Stimulated activated CD4-positive, alpha-beta T cell treated with anti-CD3 and anti-CD28 coated beads, Interleukin-2, amount 100 ng/mL, for 4 hours (primary cell): ENCODE measurements around the gene PSAPL1.

Experiments used
- DNase-seq: peaks from one replicate; pipeline ENCODE4 v3.0.0-alpha.2; 2020; ENCODE audit warnings: low read depth

PSAPL1 gene

GRCh38 chr4:7418131-7418943 is 16.4 kb downstream of the PSAPL1 start:
- no peak for DNase-seq

GRCh38 chr4:7417639-7418038 is 17.1 kb downstream of the PSAPL1 start:
- DNase-seq = no peak

- DNase-seq = no peak
These were observed 17.8 kb downstream of the PSAPL1 start for GRCh38 chr4:7416745-7417432.

DNA sequence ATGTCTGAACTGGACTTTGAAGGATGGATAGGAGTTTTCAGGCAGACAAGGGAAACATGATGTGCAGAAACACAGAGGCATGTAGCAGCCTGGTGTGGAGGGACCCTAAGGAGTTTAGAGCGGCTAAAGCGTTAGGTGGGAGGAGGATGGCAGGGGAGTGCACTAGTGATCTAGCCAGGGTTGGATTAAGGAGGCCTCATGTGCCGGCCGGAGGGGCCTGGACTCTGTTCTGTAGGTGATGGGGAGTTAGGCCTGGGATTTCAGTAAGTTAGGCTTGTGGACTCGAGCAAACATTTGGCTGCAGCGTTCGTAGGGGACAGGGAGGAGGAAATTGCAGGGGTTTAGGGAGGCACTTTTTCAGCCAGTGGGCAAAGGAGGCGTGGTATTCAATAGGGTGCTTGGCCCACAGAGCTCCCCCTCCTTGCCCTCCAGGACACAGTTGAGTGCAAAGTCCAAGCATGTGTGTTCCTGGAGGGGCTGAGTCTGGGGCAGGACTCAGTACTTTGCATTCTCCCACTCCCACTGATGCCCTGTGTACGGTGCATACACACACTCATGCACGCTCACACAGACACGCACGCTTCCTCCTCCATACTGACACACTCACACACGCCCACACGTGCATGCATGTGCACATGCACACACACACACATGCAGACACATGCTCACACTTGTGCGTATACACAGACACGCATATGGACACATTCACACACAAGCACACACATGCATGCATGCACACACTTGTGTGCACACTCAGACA is 18.6 kb downstream of the PSAPL1 start:
- DNase-seq = no peak

GRCh38 chr4:7414736-7415510 is 19.8 kb downstream of the PSAPL1 start:
- no peak for DNase-seq

GRCh38 chr4:7414046-7414445 is 20.7 kb downstream of the PSAPL1 start:
- DNase-seq = no peak

GRCh38 chr4:7412554-7412912 is 22.2 kb downstream of the PSAPL1 start:
- no peak for DNase-seq

- DNase-seq = no peak
These were observed 22.7 kb downstream of the PSAPL1 start for GRCh38 chr4:7411896-7412553.

GRCh38 chr4:7411491-7411890 is 23.2 kb downstream of the PSAPL1 start:
- no peak for DNase-seq

- no peak for DNase-seq
These were observed 24.3 kb downstream of the PSAPL1 start for GRCh38 chr4:7410446-7410845.

GRCh38 chr4:7408166-7408565 is 26.6 kb downstream of the PSAPL1 start:
- DNase-seq = no peak

GRCh38 chr4:7403001-7403400 is 31.7 kb downstream of the PSAPL1 start:
- no peak for DNase-seq

GRCh38 chr4:7402526-7402925 is 32.2 kb downstream of the PSAPL1 start:
- DNase-seq = no peak

- DNase-seq = no peak
These were observed 33.9 kb downstream of the PSAPL1 start for GRCh38 chr4:7400671-7401298.

DNA sequence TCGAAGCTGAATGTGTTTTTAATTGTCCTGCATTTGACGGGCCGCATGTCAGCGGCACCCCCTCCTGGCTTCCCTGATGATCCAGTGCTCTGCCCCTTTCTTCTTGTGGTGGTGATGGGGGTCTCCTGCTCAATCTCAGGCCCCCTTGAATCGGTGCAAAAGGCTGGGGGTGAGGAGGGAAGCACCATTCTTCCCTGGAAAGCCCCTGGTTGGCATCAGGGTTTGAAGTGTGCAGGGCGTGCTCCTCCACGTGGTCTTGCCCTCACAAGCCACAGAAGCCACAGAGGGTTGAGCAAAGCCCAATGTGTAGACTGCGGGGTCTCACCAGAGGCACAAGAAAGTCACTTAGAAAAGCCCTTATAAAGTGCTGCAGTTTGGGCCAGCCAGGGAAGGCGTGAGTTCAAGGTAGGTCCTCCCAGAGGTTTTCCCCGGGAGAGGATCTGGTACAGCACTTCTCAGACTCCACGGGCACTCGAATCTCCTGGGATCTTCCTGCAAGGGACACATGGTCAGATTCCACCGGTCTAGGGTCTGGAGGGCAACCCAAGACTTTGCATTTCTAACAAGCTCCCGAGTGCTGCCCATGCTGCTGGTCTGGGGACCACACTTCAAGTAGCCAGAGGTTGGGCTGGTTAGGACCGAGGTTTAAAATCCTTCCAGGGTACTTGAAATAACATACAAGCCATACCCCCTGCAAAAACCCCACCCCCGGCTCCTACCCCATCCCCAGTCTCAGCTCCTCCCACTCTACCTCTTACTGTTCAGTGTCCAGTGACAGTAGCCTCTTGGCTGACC is 35.1 kb downstream of the PSAPL1 start:
- no peak for DNase-seq

DNA sequence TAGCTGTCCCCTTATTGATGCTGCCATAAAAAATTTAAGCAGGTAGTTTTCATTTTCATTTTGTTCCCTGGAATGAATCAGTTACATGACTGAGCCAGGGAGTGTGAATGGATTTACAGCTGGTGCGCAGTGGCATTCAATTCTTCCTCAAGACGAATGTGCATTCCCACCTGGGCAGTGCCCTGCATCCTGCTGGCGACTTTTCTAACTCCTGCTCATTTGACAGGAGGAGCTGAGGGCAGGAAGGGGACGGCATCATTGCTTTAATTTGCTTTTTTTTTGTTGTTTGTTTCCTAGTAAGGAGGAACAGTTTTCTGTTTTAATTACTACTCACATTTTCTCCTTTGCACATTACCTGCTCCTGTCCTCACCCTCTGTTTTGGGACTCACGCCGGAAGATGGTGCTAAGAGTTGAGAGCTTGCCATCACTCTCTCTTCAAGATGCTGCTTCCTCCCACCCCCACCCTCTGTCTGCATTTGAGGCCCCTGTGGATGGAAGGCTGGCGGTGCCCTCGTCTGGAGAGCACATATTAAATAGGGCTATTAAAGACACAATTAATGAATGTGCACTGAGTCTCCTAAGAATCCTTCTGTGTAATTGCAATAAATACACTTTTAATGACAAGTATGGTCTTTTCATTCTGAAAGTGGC is 35.8 kb downstream of the PSAPL1 start:
- DNase-seq = no peak

- no peak for DNase-seq
These were observed 36.7 kb downstream of the PSAPL1 start for GRCh38 chr4:7398104-7398423.

DNA sequence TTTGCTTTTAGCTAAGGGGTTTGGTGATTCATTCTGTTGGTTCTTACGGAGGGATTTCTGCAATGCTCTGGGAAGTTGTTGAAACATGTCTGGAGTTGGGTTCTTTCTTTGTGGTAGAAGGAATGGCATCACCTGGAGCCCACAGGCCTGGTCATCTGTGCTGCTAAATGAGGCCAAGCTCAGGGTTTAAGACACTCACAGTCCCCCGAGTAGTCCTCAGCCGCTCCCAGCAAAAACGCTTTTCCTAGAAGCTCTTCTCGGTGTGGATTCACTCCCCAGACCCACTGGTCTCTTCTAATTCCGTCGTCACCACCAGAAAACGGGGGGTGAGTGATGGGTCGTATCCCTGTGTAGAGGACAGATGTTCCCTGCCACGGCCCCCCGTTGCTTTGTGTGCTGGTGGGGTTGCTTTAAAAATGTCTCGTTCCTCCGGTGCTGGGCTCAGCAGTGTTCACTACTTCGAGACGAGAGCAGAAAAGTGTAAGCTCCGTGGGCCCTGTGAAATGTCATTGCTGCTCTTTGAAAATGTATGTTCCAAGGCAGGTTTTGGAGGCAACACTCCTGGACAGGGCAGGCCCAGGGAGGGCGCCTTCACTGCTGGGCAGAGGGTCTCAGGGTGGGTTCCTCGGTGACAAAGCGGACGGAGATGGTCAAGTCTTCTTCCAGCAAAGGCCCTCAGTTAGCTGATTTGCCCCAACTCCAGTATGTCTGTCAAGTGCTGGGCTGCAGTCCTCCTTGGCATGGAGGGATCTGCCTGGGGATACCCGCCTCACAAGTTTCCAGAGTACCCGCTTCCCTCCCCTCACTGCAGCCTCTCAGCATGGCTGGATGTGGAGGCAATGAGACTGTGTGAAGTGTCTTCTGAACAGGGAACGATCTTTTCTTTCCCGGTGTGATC is 37.3 kb downstream of the PSAPL1 start:
- DNase-seq = no peak
